HL-60/S4 (cell line): ENCODE measurements around the gene GRM8.
"Not testable (repeated sequence)": the region's sequence is repeated elsewhere in the genome, so short reads cannot be mapped to it uniquely, and the experiment has no call there.

Experiments
- in situ Hi-C: fragments of 300-500 bp; cut with MboI; formaldehyde crosslinking; loops from 2 replicates; pipeline ENCODE4 v1.14.3; 2022; ENCODE audit warnings: low sequenced_read_pairs

Gene GRM8

DNA sequence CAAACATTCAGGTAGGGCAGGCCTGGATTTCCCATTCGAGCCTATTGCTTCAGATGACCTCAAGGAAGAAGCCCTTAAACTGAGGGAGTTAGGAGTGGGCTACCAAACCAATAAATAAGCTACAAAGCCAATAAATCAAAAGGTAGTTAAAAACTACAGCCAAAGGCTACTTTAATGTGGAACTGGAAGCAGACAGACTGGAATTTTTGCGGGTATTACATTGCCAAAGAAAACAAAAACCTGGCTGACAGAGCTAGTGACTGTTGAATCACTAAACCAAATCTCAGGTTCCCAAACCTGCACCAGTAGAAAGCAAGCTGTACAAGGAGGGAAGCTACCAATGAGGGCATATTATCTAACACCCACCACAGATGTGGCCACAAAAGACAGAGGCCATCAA, 315.6 kb downstream of the GRM8 start:
- in situ Hi-C loops: no loop called here

DNA sequence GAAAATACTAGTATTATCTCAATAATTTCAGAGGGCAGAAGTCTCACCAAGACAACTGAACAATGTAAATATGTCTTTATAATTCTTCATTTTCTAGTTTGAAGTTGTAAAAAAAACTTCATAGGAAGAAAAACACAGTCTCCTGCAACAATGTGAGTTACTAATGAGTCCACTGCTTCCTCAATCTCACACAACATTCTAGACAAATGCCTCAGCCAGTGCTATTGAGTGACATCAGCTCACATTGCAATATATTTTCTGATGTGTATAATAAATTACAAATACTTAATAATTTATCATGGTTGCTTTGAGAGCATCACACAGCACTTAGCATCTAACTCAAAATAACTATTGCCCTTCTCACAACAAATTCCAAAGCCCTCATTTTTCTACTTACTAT, 321.2 kb downstream of the GRM8 start:
- in situ Hi-C loops: no loop called here

DNA sequence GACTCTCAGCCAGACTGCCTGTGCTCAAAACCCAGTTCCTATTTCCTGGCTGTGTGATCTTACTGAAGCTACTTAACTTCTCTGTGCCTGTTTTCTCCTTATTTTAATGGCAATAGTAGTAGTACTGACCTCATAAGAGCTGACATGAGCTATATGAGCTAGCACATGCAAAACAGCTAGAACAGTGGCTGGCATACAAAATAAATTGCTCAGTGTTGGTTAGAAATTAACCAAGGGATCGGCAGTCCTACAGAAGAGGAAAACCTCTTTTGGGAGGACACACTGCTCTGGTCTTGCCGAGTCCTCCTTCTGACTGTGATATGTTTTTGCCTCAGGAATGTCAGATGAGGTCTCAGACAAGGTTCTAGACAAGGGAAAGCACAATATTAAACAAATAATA, 322.6 kb downstream of the GRM8 start:
- in situ Hi-C loops: no loop called here

DNA sequence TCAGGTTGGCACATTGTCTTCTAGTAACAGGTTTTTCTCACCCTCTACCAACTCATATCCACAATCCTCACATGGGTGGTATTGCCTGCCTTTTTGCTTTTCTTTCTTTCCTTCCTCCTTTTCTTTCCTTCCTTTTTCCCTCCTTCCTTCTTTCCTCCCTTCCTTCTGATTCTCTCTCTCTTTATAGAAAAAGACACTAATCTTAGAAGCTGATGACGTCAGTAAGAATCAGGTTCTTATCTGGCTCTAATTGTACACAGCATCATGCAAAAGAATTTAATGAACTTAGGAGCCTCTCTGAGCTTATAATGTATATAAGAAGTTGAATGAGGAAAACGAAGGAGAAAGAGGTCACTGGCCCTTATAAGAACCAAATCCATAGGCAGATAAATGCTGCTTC, 328.3 kb downstream of the GRM8 start:
- in situ Hi-C loops: no loop called here

DNA sequence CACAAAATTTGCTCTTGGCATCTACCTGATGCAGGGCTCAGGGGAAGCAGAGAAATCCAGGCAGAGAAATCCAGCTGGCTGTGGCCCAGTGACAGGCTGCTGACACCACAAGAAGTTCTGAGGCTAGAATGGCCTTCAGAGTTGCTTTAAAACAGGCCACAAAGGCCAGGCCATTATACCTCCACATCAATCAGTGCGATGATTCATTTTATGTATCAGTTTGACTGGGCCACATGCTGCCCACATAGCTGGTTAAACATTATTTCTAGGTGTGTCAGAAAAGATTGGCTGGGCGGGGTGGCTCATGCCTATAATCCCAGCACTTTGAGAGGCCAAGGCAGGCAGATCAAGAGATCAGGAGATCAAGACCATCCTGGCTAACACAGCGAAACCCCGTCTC, 341.1 kb downstream of the GRM8 start:
- in situ Hi-C loops: not testable (repeated sequence)

DNA sequence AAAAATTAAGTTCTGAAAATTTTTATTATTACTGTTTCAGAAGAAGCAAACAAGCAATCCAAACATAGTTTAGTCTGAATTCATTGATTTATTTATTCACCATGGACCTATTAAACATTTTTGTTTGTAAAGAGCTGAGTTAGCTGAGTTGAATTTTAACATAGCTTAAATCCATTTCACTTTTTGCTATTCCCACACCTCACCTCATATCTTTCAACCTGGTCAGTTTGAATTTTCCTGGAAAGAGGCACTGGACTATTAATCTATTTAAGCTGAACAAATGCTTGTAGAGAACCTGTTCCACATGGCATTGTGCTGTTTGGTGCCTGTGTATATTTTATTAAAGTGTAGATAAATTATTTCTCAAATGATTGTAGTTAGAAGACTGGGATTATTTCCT, 344.2 kb downstream of the GRM8 start:
- in situ Hi-C loops: not testable (repeated sequence)

DNA sequence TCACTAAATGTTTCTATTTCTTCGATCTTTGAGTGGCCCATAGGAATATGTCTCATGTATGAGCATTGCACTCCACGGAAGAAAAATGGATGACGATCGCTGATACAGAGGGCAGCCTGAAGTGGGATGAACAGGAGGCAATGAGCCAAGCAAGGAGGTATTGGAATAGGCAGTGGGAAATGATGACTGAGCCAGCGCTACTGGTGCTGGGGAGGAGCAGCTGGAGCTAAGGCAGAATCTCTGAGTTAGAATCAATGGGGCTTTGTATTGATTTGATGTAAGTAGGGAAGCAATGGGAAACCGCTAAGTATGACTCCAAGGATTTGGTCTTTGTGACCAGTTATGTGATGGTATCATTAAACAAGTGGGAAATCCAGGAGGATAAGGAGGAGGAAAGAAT, 345.1 kb downstream of the GRM8 start:
- in situ Hi-C loops: not testable (repeated sequence)

DNA sequence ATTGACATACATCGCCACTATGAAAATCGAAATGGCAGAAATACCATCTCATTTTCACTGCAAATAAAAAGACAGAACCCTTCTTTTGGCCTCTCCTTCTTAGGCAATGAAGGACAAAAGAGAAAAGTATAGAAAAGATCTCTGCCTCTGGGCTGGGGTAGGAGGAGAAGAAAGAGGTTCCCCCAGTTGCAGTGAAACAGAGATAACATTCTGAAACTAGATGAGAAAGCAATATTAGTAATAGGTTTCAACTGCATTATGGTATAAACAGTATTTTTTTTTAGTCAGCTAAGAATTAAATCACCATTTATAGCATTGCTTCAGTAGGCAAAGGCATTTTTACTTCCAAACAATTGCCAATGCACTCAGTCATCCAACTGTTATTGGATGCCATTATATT, 347.5 kb downstream of the GRM8 start:
- in situ Hi-C loops: not testable (repeated sequence)

DNA sequence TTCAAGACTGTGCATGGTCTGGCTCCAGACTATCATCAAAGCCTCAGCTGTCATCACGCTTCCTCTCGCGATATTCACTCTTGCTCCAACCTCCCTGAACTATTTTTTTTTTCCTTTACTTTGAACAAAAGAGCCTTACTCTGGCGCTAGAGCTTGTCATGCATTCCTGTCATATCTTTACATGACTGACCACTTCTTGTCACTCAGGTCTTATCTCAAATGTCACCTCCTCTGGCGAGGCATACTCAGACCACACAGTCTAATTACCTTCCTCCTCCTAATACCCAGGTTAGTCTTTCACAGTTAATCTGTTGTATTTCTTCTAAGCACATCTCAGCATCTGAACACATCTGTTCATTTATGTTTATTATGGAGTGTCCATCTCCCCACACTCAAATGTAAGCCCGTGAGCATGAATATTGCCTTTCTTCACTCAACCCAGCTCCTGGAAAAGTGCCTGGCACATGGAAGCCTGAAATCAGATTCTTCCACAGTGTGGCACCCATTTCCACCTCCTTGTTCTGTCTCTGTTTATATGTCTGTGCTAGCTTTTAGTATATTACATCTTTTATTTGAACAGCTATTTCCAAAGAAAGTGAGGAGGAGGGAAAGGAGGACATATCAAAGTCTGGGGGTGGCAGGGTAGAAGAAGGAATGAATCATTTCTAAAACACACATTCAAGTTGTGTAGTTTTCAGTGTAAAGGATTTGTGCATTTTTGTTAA, 351.5 kb downstream of the GRM8 start:
- in situ Hi-C loops: not testable (repeated sequence)

DNA sequence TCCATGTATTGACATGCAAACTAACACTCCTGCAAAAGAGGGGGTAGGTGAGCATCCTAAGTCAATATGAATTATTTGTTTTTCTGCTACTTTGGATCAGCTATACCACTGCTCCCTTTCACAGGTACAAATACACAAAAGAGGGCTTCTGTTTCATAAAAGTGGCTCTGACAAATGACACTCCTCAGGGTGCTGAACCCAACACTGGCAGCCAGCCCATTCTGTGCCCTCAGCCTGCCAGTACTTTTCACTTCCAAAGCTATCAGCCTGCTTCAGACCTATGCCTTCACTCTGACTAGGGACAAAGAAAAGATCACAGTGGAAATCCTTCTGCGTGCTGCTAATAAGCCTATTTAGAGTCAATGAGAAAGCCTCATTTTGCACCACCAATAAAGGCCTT, 364.8 kb downstream of the GRM8 start:
- in situ Hi-C loops: not testable (repeated sequence)

DNA sequence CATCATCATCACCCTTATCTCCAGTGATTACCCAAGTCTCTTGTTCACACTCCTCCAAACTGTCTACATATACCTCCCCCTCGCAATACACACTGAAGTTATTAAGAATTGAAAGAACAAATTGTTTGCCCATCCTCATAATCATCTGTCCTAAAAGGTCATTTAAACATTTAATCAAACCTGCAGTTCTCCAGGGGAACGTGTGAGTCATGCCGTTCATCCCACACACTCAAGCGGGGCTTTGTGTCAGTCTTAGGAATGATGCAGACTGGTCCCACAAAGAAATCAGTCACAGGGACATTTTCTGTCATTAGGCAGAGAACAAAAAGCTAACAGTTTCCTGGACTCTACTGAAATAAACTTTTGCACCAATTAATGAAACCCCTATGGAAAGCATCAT, 365.2 kb downstream of the GRM8 start:
- in situ Hi-C loops: not testable (repeated sequence)

DNA sequence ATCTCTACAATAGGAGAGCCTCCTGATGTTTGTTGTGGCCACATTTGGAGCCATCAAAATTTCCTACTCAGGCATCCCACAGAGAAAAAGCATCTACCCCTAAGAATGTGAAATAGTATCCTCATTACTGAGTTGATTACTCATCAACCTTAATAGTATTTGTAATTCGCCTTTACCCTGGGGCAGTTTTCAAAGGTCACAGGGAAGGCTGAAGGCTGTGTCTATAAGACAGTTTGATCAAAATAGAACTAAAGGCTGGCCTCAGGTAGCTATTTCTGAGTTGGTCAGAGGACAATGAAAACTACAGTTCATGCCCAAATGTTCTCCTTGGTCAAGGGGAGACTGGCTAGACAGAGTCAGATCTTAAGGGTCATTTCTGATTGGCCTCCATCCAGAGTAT, 370.0 kb downstream of the GRM8 start:
- in situ Hi-C loops: not testable (repeated sequence)

DNA sequence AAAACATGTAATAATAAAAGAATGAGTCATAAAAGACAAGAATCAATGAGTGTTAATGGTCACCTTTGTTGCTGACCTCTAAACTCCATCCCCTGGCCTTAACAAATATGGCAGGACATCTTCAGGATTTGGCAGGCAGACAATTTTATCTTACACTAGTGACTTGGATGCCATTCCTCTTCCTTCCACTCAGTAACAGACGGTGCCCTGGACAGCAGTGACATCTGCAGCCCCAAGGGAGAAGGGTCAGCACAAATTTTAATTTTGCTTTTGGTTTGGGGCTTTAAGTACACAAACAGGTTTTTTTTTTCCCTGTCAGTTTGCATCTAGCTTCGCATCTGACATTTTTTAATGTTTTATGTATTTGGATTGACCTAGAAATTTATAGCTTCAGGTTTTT, 370.8 kb downstream of the GRM8 start:
- in situ Hi-C loops: not testable (repeated sequence)

DNA sequence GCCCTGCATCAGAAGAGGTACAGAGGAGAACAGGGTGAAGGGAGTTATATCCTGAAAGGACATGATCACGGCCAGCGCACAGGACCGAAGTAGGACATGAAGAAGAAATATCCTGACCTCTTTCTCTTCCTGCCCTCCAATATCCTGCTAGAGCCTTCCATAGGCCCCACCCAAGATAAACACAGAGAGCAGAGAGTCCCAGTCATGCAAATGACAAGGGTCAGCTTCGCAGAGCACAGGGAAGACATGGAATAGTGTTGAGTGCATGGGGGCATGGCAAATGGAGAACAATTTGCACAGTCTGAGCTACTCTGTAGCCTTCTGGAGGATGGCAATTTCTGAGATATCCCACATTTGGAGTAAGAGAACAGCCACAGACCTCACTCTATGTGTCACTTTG, 371.4 kb downstream of the GRM8 start:
- in situ Hi-C loops: no loop called here

DNA sequence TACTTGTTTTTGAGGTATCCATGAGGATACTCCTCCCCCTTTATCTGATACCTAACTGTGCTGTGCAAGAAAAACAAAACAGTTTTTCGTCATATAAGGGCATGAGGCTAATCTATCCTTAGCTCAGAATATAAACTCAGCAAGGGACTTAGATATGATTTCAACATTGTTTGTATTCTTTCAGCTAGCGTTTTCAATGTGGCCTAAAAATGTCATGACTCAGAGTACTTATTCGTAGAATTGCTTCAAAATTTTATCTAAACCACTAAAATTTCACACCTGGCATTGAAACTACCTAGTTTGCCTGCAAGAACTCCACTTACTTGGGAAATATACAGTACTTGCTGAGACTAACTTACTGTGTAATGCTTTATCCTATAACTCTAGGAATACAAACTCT, 376.2 kb downstream of the GRM8 start:
- in situ Hi-C loops: not testable (repeated sequence)

DNA sequence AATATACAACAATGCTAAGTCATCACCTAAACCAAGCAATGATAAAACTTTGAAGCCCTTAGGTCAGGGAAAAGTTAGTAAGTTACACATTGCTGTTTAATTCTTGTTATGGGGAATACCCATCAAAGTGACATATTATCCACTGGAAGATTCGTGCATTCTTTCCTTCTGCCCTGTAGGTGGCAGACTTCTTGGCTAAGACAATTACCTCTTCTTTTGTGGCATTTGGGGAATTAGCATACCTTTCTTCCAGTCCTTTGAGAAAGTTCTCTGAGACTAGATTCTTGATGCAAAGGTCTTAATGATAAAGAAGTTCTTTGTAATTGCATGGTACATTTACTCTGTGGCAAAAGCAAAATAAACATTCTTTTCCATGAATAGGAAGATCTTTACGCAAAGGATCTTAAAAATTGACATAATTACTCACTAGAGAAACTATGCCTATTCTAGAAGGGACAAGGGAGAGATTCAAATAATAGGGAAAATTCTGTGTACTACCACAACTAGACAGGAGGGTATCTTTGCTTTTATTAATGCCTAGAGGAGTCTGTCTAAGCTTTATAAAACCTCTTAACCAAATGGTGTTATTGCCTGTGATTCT, 395.9 kb downstream of the GRM8 start:
- in situ Hi-C loops: no loop called here

DNA sequence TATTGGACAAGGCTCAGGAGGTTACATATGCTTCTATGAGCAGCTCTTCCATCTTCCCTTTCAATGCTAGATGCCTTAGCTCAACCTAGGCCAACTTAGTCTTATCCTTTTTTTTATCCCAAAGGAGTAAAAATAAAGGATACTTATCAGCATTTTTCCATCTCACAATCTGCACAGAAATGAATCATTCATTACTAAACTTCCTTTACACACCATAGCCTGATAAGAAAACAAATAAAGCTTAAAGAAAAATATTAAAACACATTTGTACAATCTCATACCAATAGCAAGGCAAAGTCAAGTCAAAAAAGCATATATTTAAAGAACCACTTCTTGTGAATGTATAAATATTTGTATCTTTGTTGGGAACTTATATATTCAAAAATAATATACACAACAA, 407.4 kb downstream of the GRM8 start:
- in situ Hi-C loops: no loop called here

DNA sequence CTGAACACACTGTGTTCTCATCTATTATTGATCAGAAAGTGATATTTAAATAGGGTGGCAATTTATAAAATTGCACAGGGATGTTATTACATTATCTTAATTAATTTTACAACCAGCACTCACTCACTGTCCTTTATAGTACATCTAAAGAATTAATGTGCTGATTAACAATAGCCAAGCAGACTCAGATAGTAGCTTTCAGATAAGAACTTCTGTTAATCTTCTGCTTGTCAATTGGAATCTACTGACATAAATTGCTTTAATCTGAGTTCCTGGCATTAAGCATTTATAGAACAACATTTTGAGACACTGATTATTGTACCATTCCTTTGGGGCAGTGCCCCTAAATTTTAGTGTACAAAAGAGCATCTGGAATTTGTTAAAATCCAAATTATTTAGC, 408.9 kb downstream of the GRM8 start:
- in situ Hi-C loops: no loop called here

DNA sequence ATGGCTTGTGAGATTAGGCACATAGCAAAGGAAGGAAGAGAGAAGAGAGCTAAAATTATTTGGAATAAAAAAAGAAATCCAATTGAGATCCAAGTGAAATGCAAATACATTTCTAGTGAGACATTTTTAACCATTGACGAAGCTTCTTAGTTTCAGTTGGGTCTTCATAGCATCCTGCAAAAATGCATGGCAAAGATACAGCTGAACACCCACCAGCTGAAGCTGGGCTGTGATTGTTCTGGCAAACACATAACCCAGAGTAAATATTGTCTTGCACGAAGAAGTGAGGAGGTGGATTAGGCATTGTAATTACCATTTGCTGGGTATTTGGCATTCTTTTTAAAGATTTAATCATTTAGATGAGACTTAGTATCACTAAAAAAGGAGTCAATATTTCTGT, 409.4 kb downstream of the GRM8 start:
- in situ Hi-C loops: no loop called here

DNA sequence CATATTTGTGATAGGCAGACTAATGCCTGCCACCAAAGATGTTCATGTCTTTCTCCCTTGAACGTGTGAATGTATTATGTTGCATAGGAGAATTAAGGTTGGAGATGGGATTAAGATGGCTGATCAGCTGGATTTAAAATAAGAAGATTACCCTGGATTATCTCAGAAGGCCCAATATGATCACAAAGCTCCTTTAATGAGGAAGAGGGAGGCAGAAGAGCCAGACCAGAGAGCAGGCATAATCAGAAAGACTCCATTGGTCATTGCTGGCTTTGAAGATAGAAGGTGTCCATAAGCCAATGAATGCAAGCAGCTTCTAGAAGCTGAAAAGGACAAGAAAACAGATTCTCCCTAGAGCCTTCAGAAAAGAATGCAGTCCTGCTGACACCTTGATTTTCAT, 410.3 kb downstream of the GRM8 start:
- in situ Hi-C loops: no loop called here

DNA sequence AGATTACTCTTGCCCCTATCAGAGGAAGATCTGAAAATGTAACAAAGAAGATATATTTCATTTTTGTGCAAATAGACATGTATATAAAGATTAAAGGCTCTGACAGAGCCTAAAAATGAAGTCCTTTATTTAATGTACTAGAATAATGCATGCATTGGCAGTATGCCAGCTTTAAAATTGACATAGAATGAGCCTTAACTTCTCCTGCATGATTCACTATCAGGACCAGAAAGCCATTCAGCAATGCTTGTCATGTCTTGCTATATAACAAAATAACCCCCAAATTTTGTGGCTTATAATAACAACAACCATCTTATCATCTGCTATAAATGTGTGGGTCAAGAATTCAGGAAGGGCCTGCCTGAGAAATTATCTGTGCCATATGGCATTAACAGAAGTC, 411.9 kb downstream of the GRM8 start:
- in situ Hi-C loops: no loop called here

DNA sequence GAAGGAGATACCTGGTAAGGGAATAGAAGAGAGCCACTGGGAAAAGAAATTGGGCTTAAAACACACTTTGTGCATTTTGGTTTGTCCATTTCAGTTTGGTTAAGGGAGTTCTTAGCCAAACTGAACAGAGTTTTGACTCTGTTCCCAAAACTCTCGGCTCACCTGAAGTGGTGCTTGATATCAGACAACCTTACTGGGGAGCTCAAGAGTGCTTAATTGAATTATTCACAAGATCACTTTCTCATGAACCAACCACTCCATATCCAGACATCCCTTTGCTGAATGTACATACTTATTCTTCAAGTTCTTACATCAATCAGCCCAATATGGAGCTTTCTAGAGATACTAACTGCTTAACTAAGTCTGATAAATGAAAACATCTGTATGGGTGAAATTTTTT, 413.1 kb downstream of the GRM8 start:
- in situ Hi-C loops: no loop called here

DNA sequence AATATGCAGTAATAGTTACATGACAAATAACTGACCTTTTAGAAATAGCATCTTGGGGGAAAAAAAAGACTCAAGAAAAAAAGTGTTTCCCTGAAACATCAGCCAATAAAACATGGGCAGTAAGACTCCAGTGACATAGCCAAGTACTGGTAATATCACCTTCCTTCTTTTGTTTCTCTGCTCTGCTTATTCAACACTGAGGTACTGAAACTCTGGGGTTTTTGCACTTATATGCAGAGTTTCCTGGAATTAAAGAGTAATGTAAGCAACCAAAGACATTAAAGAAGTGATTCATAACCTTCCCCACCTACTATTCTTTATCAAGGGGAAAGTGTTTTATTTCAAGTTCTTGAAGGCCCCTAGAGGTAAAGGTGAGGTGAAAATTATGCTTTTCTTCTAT, 414.5 kb downstream of the GRM8 start:
- in situ Hi-C loops: no loop called here
